ENCODE data around the gene IP6K1. TPM values are rescaled to one million over a fixed set of nuclear protein-coding genes. Genes with fewer than 3 reads are reported as not detected.
A peak's percentile ranks its signal among the peaks of the same experiment; 100 is the strongest.

IP6K1 gene
- total RNA-seq, 1 experiment from 2014 or later = 42.2 TPM

DNA sequence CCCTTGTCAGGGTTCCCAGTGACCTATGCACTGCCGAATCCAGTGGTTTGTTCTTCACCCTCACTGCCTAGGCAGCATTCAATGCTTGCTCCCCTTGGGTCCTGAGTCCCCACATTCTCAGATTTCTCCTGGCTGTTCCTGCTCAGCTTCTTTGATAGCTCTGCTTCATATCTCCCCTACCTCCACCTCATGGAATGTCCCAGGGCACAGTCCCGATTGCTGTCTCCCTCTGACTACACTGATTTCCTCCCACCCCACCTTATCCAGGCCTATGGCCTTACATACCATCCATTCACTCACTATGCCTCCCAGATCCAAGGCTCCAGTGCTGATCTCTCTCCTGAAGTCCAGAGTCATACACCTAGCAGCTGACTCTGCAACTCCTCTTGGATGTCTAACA is 14.8 kb upstream of the IP6K1 start:
- Mint-ChIP-seq H3K36me3 (ENCODE audit: insufficient read depth in 1 of 3, low read depth in 3 of 3) (no peaks in the 10 kb centered on the region), H3K9me3 (no peaks in the 10 kb centered on the region), H3K27ac (peak overlapping the region in 1 of 3 experiments; percentile 74; a peak in 1 of 7 replicates), H3K27me3 (ENCODE audit: low read depth) (peaks cover 53% of the 10 kb centered on the region), H3K4me3 (no peak overlapping the region), H3K4me1 (peaks cover 19 to 21% of the 10 kb centered on the region in 2 experiments)
- no peaks in the 10 kb centered on the region; the same call in 1 of the 2 replicates for H3K4me1 ChIP-seq (ENCODE audit: insufficient read depth, low read length)
- no peak overlapping the region for H2BK120ac ChIP-seq (ENCODE audit: low read depth, low read length, poor library complexity, severe bottlenecking)
- H2BK20ac ChIP-seq (ENCODE audit: low read depth, low read length, poor library complexity, severe bottlenecking) = no peak overlapping the region
- no peaks in the 10 kb centered on the region for H3K9me3 ChIP-seq (ENCODE audit: control insufficient read depth, low read depth, low read length)
- H3K56ac ChIP-seq (ENCODE audit: insufficient read length, low read depth, low read length) = no peak overlapping the region
- no peak overlapping the region for H3K4ac ChIP-seq (ENCODE audit: low read depth, low read length)
- no peaks in the 10 kb centered on the region for H3K79me1 ChIP-seq (ENCODE audit: insufficient read depth, low read depth, low read length, poor library complexity, severe bottlenecking)
- DNase-seq = no peak
- no peak overlapping the region for H2BK12ac ChIP-seq (ENCODE audit: insufficient read length, low read depth, low read length)
- H4K20me1 ChIP-seq (ENCODE audit: control insufficient read depth, insufficient read depth, insufficient read length) = no peaks in the 10 kb centered on the region
- no peak overlapping the region for H3K27ac ChIP-seq (ENCODE audit: insufficient read length, low read depth, low read length)
- H4K8ac ChIP-seq (replicated peaks; ENCODE audit: insufficient read length, low read depth, low read length) = no peak overlapping the region
- H3K23ac ChIP-seq (ENCODE audit: insufficient read length, low read depth, low read length) = no peak overlapping the region
- H2BK15ac ChIP-seq (ENCODE audit: low read depth, low read length) = no peak overlapping the region
- H3K23me2 ChIP-seq (ENCODE audit: insufficient read length, low read depth, low read length, poor library complexity, severe bottlenecking) = peaks cover 14% of the 10 kb centered on the region
- H2BK5ac ChIP-seq (ENCODE audit: insufficient read length, low read length) = no peak overlapping the region
- H2AFZ ChIP-seq (ENCODE audit: low read length) = no peak overlapping the region
- H3K27me3 ChIP-seq (ENCODE audit: insufficient read depth, low read length) = no peaks in the 10 kb centered on the region; the same call in 1 of the 2 replicates
- no peak overlapping the region for H4K91ac ChIP-seq (ENCODE audit: insufficient read length, low read depth, low read length)
- H3K4me2 ChIP-seq (ENCODE audit: insufficient read depth, insufficient read length, low read length) = no peak overlapping the region
- no peak overlapping the region for H3K18ac ChIP-seq (ENCODE audit: insufficient read length, low read depth, low read length)
- no CpG with 5 or more reads among the region's 2 CpGs for WGBS (ENCODE audit: extremely low coverage, insufficient read length, low lambda C conversion rate)
- H3K79me2 ChIP-seq (ENCODE audit: insufficient read depth, low read length) = no peaks in the 10 kb centered on the region
- TF ChIP-seq, protein P1, sequence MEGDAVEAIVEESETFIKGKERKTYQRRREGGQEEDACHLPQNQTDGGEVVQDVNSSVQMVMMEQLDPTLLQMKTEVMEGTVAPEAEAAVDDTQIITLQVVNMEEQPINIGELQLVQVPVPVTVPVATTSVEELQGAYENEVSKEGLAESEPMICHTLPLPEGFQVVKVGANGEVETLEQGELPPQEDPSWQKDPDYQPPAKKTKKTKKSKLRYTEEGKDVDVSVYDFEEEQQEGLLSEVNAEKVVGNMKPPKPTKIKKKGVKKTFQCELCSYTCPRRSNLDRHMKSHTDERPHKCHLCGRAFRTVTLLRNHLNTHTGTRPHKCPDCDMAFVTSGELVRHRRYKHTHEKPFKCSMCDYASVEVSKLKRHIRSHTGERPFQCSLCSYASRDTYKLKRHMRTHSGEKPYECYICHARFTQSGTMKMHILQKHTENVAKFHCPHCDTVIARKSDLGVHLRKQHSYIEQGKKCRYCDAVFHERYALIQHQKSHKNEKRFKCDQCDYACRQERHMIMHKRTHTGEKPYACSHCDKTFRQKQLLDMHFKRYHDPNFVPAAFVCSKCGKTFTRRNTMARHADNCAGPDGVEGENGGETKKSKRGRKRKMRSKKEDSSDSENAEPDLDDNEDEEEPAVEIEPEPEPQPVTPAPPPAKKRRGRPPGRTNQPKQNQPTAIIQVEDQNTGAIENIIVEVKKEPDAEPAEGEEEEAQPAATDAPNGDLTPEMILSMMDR (conservative IDR thresholded peaks at IDR 0.05) = no peak
- H3K14ac ChIP-seq (ENCODE audit: insufficient read depth, low read length) = no peak overlapping the region
- no peak overlapping the region for H4K5ac ChIP-seq (ENCODE audit: insufficient read length, low read depth, low read length)
- no peak overlapping the region for H2AK5ac ChIP-seq (ENCODE audit: insufficient read length, low read length)
- H3K9ac ChIP-seq (ENCODE audit: extremely low read depth, insufficient read length, low read length) = no peak overlapping the region
- no peak overlapping the region for H3T11ph ChIP-seq (ENCODE audit: low read length)
